Transverse colon (tissue), 4 donors: ENCODE data around the gene AGK. TPM values are rescaled to one million over a fixed set of nuclear protein-coding genes. Genes with fewer than 3 reads are reported as not detected.

Experiments
- DNase-seq: peaks from one replicate; pipeline ENCODE4 v3.0.0-alpha.2; 2019
- H3K27ac ChIP-seq, 4 donors: fragments of 200-600 bp; sonication (generic); 2 replicates each; pipeline ENCODE4 v1.5.1; 2016 to 2018; ENCODE audit warnings: inconsistent platforms in 4 of 4
- H3K27me3 ChIP-seq: fragments of 200-600 bp; sonication (generic); 2 replicates; pipeline ENCODE4 v1.5.1; 2017; ENCODE audit warnings: inconsistent platforms
- H3K36me3 ChIP-seq, 4 donors: fragments of 200-600 bp; sonication (generic); 2 replicates each; pipeline ENCODE4 v1.5.1; 2017 to 2019; ENCODE audit warnings: inconsistent platforms in 4 of 4
- H3K4me1 ChIP-seq, 4 donors: fragments of 200-600 bp; sonication (generic); 2 replicates each; pipeline ENCODE4 v1.5.1; 2017 to 2020; ENCODE audit warnings: inconsistent platforms in 4 of 4
- H3K4me3 ChIP-seq, 4 donors: fragments of 200-600 bp; sonication (generic); 1 replicate in 1 of 4; 2 replicates in 3 of 4; pipeline versions ENCODE4 v1.5.1 to v1.6.1; 2017 to 2019; ENCODE audit warnings: inconsistent platforms in 4 of 4
- H3K9me3 ChIP-seq, 2 donors: fragments of 200-600 bp; sonication (generic); 2 replicates each; pipeline ENCODE4 v1.5.1; 2017 to 2019; ENCODE audit warnings: inconsistent platforms in 2 of 2
- EP300 ChIP-seq: sonication (generic); formaldehyde crosslinking; IDR thresholded peaks from one replicate; pipeline ENCODE4 v1.6.1; 2017; ENCODE audit warnings: antibody characterized with exemption, low read depth
- POLR2A ChIP-seq: fragments of 450-650 bp; IDR thresholded peaks from one replicate; pipeline ENCODE4 v1.6.1; 2016; ENCODE audit warnings: antibody characterized with exemption, mild to moderate bottlenecking, moderate library complexity
- POLR2AphosphoS5 ChIP-seq, 3 donors: sonication (generic); formaldehyde crosslinking; IDR thresholded peaks; one replicate each; pipeline ENCODE4 v1.6.1; 2016; ENCODE audit warnings: antibody characterized with exemption in 3 of 3
- WGBS, 2 donors: methylation state at CpG; one replicate each; pipeline ENCODE4 v1.1.5; 2018; ENCODE audit warnings: low coverage in 1 of 2; 5-methylcytosine and 5-hydroxymethylcytosine counted together
- in situ Hi-C, 4 donors: fragments of 200-750 bp; cut with MboI; loops; one replicate each; pipeline versions ENCODE4 v1.15.0 to v1.15.1; 2017; ENCODE audit warnings: low sequenced_read_pairs in 3 of 4, low pct_ligation_motif_present in 1 of 4, low pct_unique_long_range_greater_than_20kb in 1 of 4
- intact Hi-C: fragments of 100-400 bp; cut with DNase I; formaldehyde crosslinking; loops from one replicate; pipeline ENCODE4 v1.15.1; 2023; ENCODE audit warnings: low total_unique reads
- total RNA-seq, 4 donors: library from RNA; depleted of rRNA; stranded (reverse); fragments of >200 nt; gene quantifications; one replicate each; pipeline ENCODE4 v1.1.0, GENCODE V29; 2016
- TF ChIP-seq, protein P1 (sequence below), 5 experiments: fragments of 200-600 bp in 3 of 5; fragments of 450-650 bp in 2 of 5; sonication (generic) in 3 of 5; IDR thresholded peaks; 1 replicate in 2 of 5; 2 replicates in 3 of 5; pipeline ENCODE4 v1.5.1; 2016 to 2017; ENCODE audit warnings: antibody characterized with exemption in 5 of 5, inconsistent platforms in 3 of 5, mild to moderate bottlenecking in 2 of 5, moderate library complexity in 1 of 5

AGK gene
- total RNA-seq, 4 donors from 2014 or later, result 5.4 to 22.8 (median 19.1) TPM

DNA sequence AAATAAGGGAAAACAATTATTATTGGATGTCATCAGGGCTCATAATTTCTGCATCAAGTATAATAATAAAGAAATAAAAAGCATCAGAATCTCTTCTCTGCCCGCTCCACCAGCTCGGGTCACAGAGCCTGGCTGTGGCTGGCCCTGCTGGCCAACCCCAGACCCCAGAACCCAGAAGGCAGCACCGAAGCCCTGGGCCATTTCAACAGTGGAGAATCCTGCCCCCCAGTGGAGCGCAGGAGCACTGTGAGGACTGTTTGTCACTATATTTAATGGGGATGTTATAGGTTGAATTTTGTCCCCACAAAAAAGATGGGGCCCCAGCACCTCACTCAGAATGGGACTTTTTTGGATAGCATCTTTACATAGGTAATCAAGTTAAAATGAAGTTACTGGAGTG lies 123.5 kb downstream of the AGK start:
- no peaks in the 10 kb centered on the region for H3K9me3 ChIP-seq
- H3K4me3 ChIP-seq, result no peak overlapping the region
- 77 to 80% methylated on average over 1 to 4 of the region's 4 CpGs for WGBS, 2 donors
- no peaks in the 10 kb centered on the region for H3K27me3 ChIP-seq
- DNase-seq, result no peak
- intact Hi-C loops (no loop called here), in situ Hi-C loops (no loop called here)
- TF ChIP-seq EP300 (no peak), POLR2AphosphoS5 (IDR thresholded peaks at IDR 0.05) (no peak), POLR2A (no peak)
- TF ChIP-seq, protein P1, sequence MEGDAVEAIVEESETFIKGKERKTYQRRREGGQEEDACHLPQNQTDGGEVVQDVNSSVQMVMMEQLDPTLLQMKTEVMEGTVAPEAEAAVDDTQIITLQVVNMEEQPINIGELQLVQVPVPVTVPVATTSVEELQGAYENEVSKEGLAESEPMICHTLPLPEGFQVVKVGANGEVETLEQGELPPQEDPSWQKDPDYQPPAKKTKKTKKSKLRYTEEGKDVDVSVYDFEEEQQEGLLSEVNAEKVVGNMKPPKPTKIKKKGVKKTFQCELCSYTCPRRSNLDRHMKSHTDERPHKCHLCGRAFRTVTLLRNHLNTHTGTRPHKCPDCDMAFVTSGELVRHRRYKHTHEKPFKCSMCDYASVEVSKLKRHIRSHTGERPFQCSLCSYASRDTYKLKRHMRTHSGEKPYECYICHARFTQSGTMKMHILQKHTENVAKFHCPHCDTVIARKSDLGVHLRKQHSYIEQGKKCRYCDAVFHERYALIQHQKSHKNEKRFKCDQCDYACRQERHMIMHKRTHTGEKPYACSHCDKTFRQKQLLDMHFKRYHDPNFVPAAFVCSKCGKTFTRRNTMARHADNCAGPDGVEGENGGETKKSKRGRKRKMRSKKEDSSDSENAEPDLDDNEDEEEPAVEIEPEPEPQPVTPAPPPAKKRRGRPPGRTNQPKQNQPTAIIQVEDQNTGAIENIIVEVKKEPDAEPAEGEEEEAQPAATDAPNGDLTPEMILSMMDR (IDR thresholded peaks at IDR 0.05), result peak; percentile 26 to 41 (median 29)
- H3K36me3 ChIP-seq, result peaks cover 0 to 10% (median 3%) of the 10 kb centered on the region in 4 donors
- no peak overlapping the region for H3K27ac ChIP-seq
- H3K4me1 ChIP-seq, result no peaks in the 10 kb centered on the region

DNA sequence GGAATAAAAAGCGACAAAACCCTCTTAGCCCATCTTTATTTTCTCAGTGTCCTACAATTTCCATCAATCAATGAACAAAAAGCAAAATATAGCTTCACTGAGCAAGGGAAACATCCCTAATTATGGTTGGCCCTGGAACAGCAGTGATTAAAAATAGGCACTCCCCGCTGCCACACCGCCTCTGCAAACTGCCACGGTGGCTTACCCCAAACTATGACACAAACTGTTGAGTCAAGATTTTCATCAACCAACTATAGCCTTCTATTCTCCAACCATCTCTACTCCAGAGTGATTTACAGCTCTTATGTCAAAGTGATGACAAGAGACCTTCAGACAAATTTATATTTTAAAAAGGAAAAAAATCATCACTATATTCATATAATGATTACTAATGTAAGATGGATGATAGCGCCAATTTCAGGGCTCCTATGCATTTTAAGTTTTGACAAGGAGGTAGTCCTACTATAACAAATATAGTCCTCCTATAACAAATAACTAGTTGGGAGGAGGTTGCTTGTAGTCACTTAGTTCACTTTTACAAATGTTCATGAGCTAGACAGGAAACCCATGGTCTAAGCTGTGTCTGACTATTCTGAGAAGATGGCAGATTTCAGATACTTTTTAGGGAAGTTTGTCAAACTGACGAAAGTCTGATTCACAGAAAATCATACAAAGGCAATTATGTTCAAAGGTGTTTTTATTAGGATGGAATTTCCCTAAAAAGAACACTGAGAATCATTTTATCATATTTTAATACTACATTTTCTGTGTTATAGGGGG lies 124.4 kb downstream of the AGK start:
- Histone ChIP-seq H3K27me3 (no peaks in the 10 kb centered on the region), H3K4me1 (no peaks in the 10 kb centered on the region), H3K4me3 (no peak overlapping the region), H3K9me3 (no peaks in the 10 kb centered on the region), H3K27ac (no peak overlapping the region), H3K36me3 (peaks cover 0 to 10% (median 3%) of the 10 kb centered on the region in 4 donors)
- WGBS, 2 donors, result 78 to 82% methylated on average over 6 of the region's 6 CpGs
- in situ Hi-C loops, result no loop called here
- TF ChIP-seq, protein P1 (IDR thresholded peaks at IDR 0.05), result no peak
- TF ChIP-seq POLR2A, result no peak
- no peak for TF ChIP-seq EP300
- TF ChIP-seq POLR2AphosphoS5 (IDR thresholded peaks at IDR 0.05), result no peak
- intact Hi-C loops, result no loop called here
- DNase-seq, result no peak

DNA sequence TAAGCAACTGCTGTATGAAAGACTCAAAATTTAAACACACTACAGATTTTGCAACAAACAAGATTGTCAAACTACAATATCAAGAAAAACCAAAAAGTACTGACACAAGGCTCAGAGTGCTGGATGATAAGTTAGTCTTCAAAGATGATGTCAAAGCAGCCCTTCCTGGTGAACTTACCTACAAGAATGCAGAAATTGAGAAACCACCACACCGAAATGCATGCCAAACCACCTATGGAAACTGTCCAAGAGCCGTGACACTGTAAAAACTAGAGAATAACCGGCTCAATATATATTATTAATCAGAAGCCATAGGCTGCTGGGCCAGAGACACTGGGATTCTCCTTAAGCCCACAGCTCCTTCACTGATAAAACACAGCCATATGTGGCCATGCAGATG lies 125.4 kb downstream of the AGK start:
- in situ Hi-C loops, result no loop called here
- TF ChIP-seq EP300 (no peak), POLR2AphosphoS5 (IDR thresholded peaks at IDR 0.05) (no peak), POLR2A (no peak)
- TF ChIP-seq, protein P1 (IDR thresholded peaks at IDR 0.05), result no peak
- intact Hi-C loops, result no loop called here
- Histone ChIP-seq H3K27me3 (no peaks in the 10 kb centered on the region), H3K9me3 (no peaks in the 10 kb centered on the region), H3K4me1 (no peaks in the 10 kb centered on the region), H3K27ac (no peak overlapping the region), H3K36me3 (peaks cover 0 to 7% (median 3%) of the 10 kb centered on the region in 4 donors), H3K4me3 (no peak overlapping the region)
- no peak for DNase-seq
- WGBS, 2 donors, result 76 to 84% methylated on average over 3 of the region's 3 CpGs

DNA sequence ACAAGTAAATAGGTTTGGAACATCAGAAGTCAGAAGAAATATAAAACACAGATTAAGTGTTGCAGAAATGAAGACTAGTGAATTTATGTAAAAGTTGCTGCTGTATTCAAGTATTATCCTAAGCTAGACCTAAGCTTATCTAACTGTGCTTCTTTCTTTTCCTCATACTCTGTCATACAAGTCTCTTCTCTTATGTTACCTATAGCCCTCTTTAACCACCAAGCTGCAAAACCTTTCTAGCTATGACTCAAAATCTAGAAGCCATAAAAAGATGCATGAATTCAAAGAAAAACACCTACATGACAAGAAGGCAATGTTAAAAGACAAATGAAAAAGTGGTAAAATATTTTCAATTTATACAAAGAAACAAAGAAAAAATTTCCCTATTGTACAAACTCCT lies 127.8 kb downstream of the AGK start:
- TF ChIP-seq, protein P1 (IDR thresholded peaks at IDR 0.05), result no peak
- no peak for TF ChIP-seq EP300
- TF ChIP-seq POLR2A, result no peak
- TF ChIP-seq POLR2AphosphoS5 (IDR thresholded peaks at IDR 0.05), result no peak
- in situ Hi-C loops, result no loop called here
- H3K9me3 ChIP-seq, result no peaks in the 10 kb centered on the region
- H3K36me3 ChIP-seq, result peaks cover 0 to 16% (median 5%) of the 10 kb centered on the region in 4 donors
- DNase-seq, result no peak
- no peak overlapping the region for H3K27ac ChIP-seq
- no peak overlapping the region for H3K4me3 ChIP-seq
- no peaks in the 10 kb centered on the region for H3K27me3 ChIP-seq
- H3K4me1 ChIP-seq, result no peaks in the 10 kb centered on the region
- intact Hi-C loops, result no loop called here
